Effector CD8-positive, alpha-beta T cell (primary cell): ENCODE data around the gene NSL1.

ENCODE experiments used
- DNase-seq: peaks from one replicate; lab custom pipeline; 2025; lab: John Stamatoyannopoulos, UW

The NSL1 gene

GRCh38 chr1:212685429-212685828, 106.1 kb downstream of the NSL1 start:
- DNase-seq = no peak

- no peak for DNase-seq
These were observed 107.0 kb downstream of the NSL1 start for GRCh38 chr1:212684521-212685090.

GRCh38 chr1:212684076-212684475, 107.5 kb downstream of the NSL1 start:
- DNase-seq = no peak

- no peak for DNase-seq
These were observed 108.2 kb downstream of the NSL1 start for GRCh38 chr1:212683357-212683722.

GRCh38 chr1:212680680-212681389, 110.7 kb downstream of the NSL1 start:
- DNase-seq = no peak

GRCh38 chr1:212678456-212679410, 112.8 kb downstream of the NSL1 start:
- DNase-seq = no peak

GRCh38 chr1:212677573-212677972, 114.0 kb downstream of the NSL1 start:
- no peak for DNase-seq

- no peak for DNase-seq
These were observed 114.4 kb downstream of the NSL1 start for GRCh38 chr1:212677136-212677535.
